Naive thymus-derived CD4-positive, alpha-beta T cell (primary cell): ENCODE measurements around the gene NT5C. TPM values are rescaled to one million over a fixed set of nuclear protein-coding genes. Genes with fewer than 3 reads are reported as not detected.
A peak's percentile ranks its signal among the peaks of the same experiment; 100 is the strongest.

ENCODE experiments used
- ATAC-seq: fragments of 150-1000 bp; cut with Tn5 transposase; 2 replicates; pipeline ENCODE4 v1.10.0; 2021; ENCODE audit warnings: mild to moderate bottlenecking, moderate library complexity
- CTCF ChIA-PET: fragments of 350-600 bp; sonication (Branson Sonifier 250); formaldehyde crosslinking; loops from one replicate; lab custom pipeline; 2021; ENCODE audit warnings: antibody characterized with exemption; lab: Charles Lee
- POLR2A ChIA-PET: fragments of 350-600 bp; sonication (Branson Sonifier 250); formaldehyde crosslinking; loops from one replicate; lab custom pipeline; 2021; ENCODE audit warnings: antibody characterized with exemption, inconsistent platforms; lab: Charles Lee
- DNase-seq, 9 donors: peaks; one replicate each; pipeline versions ENCODE4 v3.0.0 to v3.0.0-alpha.2; 2020 to 2022; ENCODE audit warnings: mixed read lengths in 1 of 9
- H3K27ac ChIP-seq: one replicate; pipeline ENCODE4 v1.7.0; 2013; ENCODE audit warnings: mild to moderate bottlenecking, low read depth, low read length, moderate library complexity
- H3K27me3 ChIP-seq, 2 donors: one replicate each; pipeline ENCODE4 v1.7.0; 2013; ENCODE audit warnings: low read length in 2 of 2, mild to moderate bottlenecking in 2 of 2, moderate library complexity in 2 of 2; ENCODE audit not compliant: control insufficient read depth in 2 of 2, insufficient read depth in 2 of 2
- H3K36me3 ChIP-seq, 3 experiments: 1 replicate in 2 of 3; 2 replicates in 1 of 3; pipeline ENCODE4 v1.7.0; 2013; ENCODE audit warnings: low read length in 3 of 3, mild to moderate bottlenecking in 3 of 3, moderate library complexity in 1 of 3; ENCODE audit not compliant: insufficient read depth in 3 of 3, control insufficient read depth in 2 of 3
- H3K4me1 ChIP-seq, 2 donors: one replicate each; pipeline ENCODE4 v1.7.0; 2013; ENCODE audit warnings: low read length in 2 of 2, mild to moderate bottlenecking in 2 of 2, moderate library complexity in 1 of 2; ENCODE audit not compliant: control insufficient read depth in 2 of 2, insufficient read depth in 2 of 2
- H3K4me3 ChIP-seq: 2 replicates; pipeline ENCODE4 v1.7.0; 2013; ENCODE audit warnings: mild to moderate bottlenecking, low read length
- H3K9me3 ChIP-seq, 3 experiments: 1 replicate in 2 of 3; 2 replicates in 1 of 3; pipeline ENCODE4 v1.7.0; 2013; ENCODE audit warnings: low read length in 3 of 3; ENCODE audit not compliant: control insufficient read depth in 2 of 3
- H3K27ac Mint-ChIP-seq, 9 donors: one replicate each; pipeline ENCODE4 v1.8.0; 2020 to 2022; ENCODE audit warnings: mixed read lengths in 9 of 9, mild to moderate bottlenecking in 8 of 9, moderate library complexity in 5 of 9, inconsistent platforms in 2 of 9
- H3K27me3 Mint-ChIP-seq, 5 donors: one replicate each; pipeline ENCODE4 v1.8.0; 2021 to 2022; ENCODE audit warnings: mixed read lengths in 5 of 5, mild to moderate bottlenecking in 1 of 5
- H3K36me3 Mint-ChIP-seq, 5 donors: one replicate each; pipeline ENCODE4 v1.8.0; 2020 to 2022; ENCODE audit warnings: mixed read lengths in 5 of 5, mild to moderate bottlenecking in 3 of 5, inconsistent platforms in 1 of 5
- H3K4me1 Mint-ChIP-seq, 7 donors: one replicate each; pipeline ENCODE4 v1.8.0; 2020 to 2022; ENCODE audit warnings: mixed read lengths in 7 of 7, mild to moderate bottlenecking in 3 of 7, inconsistent platforms in 1 of 7
- H3K4me3 Mint-ChIP-seq, 10 donors: one replicate each; pipeline ENCODE4 v1.8.0; 2020 to 2022; ENCODE audit warnings: mild to moderate bottlenecking in 10 of 10, mixed read lengths in 10 of 10, moderate library complexity in 6 of 10, inconsistent platforms in 2 of 10
- H3K9me3 Mint-ChIP-seq, 11 donors: one replicate each; pipeline ENCODE4 v1.8.0; 2020 to 2022; ENCODE audit warnings: mixed read lengths in 11 of 11, mild to moderate bottlenecking in 4 of 11, inconsistent platforms in 1 of 11, moderate library complexity in 1 of 11
- intact Hi-C, 2 donors: fragments of 100-400 bp; cut with micrococcal nuclease; formaldehyde crosslinking; loops; one replicate each; pipeline ENCODE4 v1.15.1; 2023
- polyA plus RNA-seq, 2 donors: library from polyadenylated mRNA; unstranded; fragments of 300-500 nt; fragmentation: Illumina TruSeq; gene quantifications; one replicate each; pipeline ENCODE4 v1.2.3, GENCODE V29; 2021
- total RNA-seq, 6 experiments: library from RNA in 5 of 6; stranded (reverse) in 5 of 6; gene quantifications; 1 replicate in 5 of 6; 2 replicates in 1 of 6; pipeline ENCODE4 v1.2.3 and lab custom pipeline; 2021 to 2026

NT5C gene
- total and polyA plus RNA-seq, 7 experiments from 2014 or later: 23.4 to 54.8 (median 35.9) TPM

- no peaks in the 10 kb centered on the region for H3K9me3 Mint-ChIP-seq
These were observed 17.6 kb downstream of the NT5C start for GRCh38 chr17:75113798-75114551.

GRCh38 chr17:75111777-75112335, 19.7 kb downstream of the NT5C start:
- Histone ChIP-seq H3K4me3 (no peak overlapping the region), H3K27ac (no peak overlapping the region), H3K36me3 (peaks cover 0 to 4% (median 0%) of the 10 kb centered on the region in 3 experiments), H3K27me3 (no peaks in the 10 kb centered on the region), H3K9me3 (no peaks in the 10 kb centered on the region), H3K4me1 (peaks cover 23 to 25% of the 10 kb centered on the region in 2 donors)
- DNase-seq (no peak), ATAC-seq (no peak)
- peaks cover 27 to 49% (median 38%) of the 10 kb centered on the region in 7 donors for H3K4me1 Mint-ChIP-seq
- H3K36me3 Mint-ChIP-seq: peaks cover 5 to 21% (median 7%) of the 10 kb centered on the region in 5 donors
- CTCF ChIA-PET: interaction anchor here (0.6 to 9.3 kb wide), 12 partner anchors 14 to 441 kb away, joined by 3 to 136 read pairs (median 5); partner anchors contain the start of gene NUP85
- H3K27ac Mint-ChIP-seq: peak overlapping the region; percentile 4 to 91 (median 66)
- POLR2A ChIA-PET: interaction anchor here (0.6 to 3.0 kb wide), 10 partner anchors 19 to 139 kb away, joined by 3 to 17 read pairs (median 3); no protein-coding TSS in a partner anchor
- intact Hi-C loops: loop anchor here in 1 of 2 donors (5.0 kb wide), 2 partner anchors 150 to 300 kb away; no protein-coding TSS in a partner anchor
- no peaks in the 10 kb centered on the region for H3K27me3 Mint-ChIP-seq
- H3K4me3 Mint-ChIP-seq: peak overlapping the region in 9 of 10 donors; percentile 61 to 89 (median 75)
- H3K9me3 Mint-ChIP-seq: no peaks in the 10 kb centered on the region

More at GRCh38 chr17:75113798-75114551, 17.6 kb downstream of the NT5C start:
- peak overlapping the region; percentile 81 to 96 (median 91) for H3K27ac Mint-ChIP-seq
- peaks cover 0 to 13% (median 0%) of the 10 kb centered on the region in 3 experiments for H3K36me3 ChIP-seq
- H3K27me3 Mint-ChIP-seq: no peaks in the 10 kb centered on the region
- peaks cover 19 to 20% of the 10 kb centered on the region in 2 donors for H3K4me1 ChIP-seq
- peaks cover 27 to 46% (median 37%) of the 10 kb centered on the region in 7 donors for H3K4me1 Mint-ChIP-seq
- H3K27me3 ChIP-seq: no peaks in the 10 kb centered on the region
- CTCF ChIA-PET: interaction anchor here (0.7 to 9.3 kb wide), 42 partner anchors 8 to 424 kb away, joined by 3 to 136 read pairs (median 4); partner anchors contain the start of genes CDR2L, MIF4GD, MRPL58 and NT5C
- peaks cover 5 to 22% (median 12%) of the 10 kb centered on the region in 5 donors for H3K36me3 Mint-ChIP-seq
- H3K9me3 ChIP-seq: no peaks in the 10 kb centered on the region
- POLR2A ChIA-PET: interaction anchor here (0.6 to 3.0 kb wide), 32 partner anchors 10 to 157 kb away, joined by 3 to 16 read pairs (median 5); partner anchors contain the start of genes GGA3, JPT1, MIF4GD and MRPL58
- ATAC-seq (peak; percentile 85), DNase-seq (peak; percentile 69 to 94 (median 87))
- H3K4me3 Mint-ChIP-seq: peak overlapping the region; percentile 82 to 96 (median 89)
- H3K4me3 ChIP-seq: peak overlapping the region; percentile 75
- intact Hi-C loops: loop anchor here (1.0 to 5.0 kb wide), 13 partner anchors 10 to 298 kb away; partner anchors contain the start of genes JPT1 (in 2 of the 2), NT5C (in 2 of the 2) and MIF4GD (in 1 of the 2)
- peak overlapping the region; percentile 71 for H3K27ac ChIP-seq

- peaks cover 23 to 25% of the 10 kb centered on the region in 2 donors for H3K4me1 ChIP-seq
- H3K27me3 ChIP-seq: no peaks in the 10 kb centered on the region
- peak overlapping the region; percentile 72 to 94 (median 89) for H3K4me3 Mint-ChIP-seq
- no peaks in the 10 kb centered on the region for H3K9me3 ChIP-seq
- no peaks in the 10 kb centered on the region for H3K27me3 Mint-ChIP-seq
- peaks cover 5 to 21% (median 7%) of the 10 kb centered on the region in 5 donors for H3K36me3 Mint-ChIP-seq
- peak overlapping the region; percentile 75 for H3K27ac ChIP-seq
- CTCF ChIA-PET: interaction anchor here (0.6 to 9.3 kb wide), 11 partner anchors 9 to 99 kb away, joined by 3 to 136 read pairs (median 3); partner anchors contain the start of genes NT5C and NUP85
- no peak for DNase-seq
- intact Hi-C loops: loop anchor here in 1 of 2 donors (1.0 to 5.0 kb wide), 4 partner anchors 21 to 302 kb away; partner anchors contain the start of gene NT5C
- peak overlapping the region; percentile 81 for H3K4me3 ChIP-seq
- H3K9me3 Mint-ChIP-seq: no peaks in the 10 kb centered on the region
- H3K36me3 ChIP-seq: no peaks in the 10 kb centered on the region
- peaks cover 27 to 46% (median 39%) of the 10 kb centered on the region in 7 donors for H3K4me1 Mint-ChIP-seq
- peak overlapping the region; percentile 68 to 93 (median 81) for H3K27ac Mint-ChIP-seq
- no peak for ATAC-seq
- POLR2A ChIA-PET: interaction anchor here (0.5 to 2.6 kb wide), 18 partner anchors 11 to 656 kb away, joined by 3 to 19 read pairs (median 4); partner anchors contain the start of genes MRPL58, NT5C, NUP85 and SLC16A5
These were observed 21.2 kb downstream of the NT5C start for GRCh38 chr17:75110234-75110937.

GRCh38 chr17:75109407-75110233, 21.9 kb downstream of the NT5C start, which contains the start of gene ARMC7:
TSS of gene ARMC7 (plus strand) at chr17:75109969. CDS start at chr17:75110289, 320 bp downstream.
- Histone ChIP-seq H3K4me3 (peak within 1 kb of the TSS; percentile 81), H3K36me3 (no peaks in the 10 kb centered on the region), H3K9me3 (no peaks in the 10 kb centered on the region), H3K27me3 (no peaks in the 10 kb centered on the region), H3K27ac (peak within 1 kb of the TSS; percentile 75), H3K4me1 (peaks cover 19 to 20% of the 10 kb centered on the region in 2 donors)
- peaks cover 5 to 17% (median 7%) of the 10 kb centered on the region in 5 donors for H3K36me3 Mint-ChIP-seq
- peak within 1 kb of the TSS; percentile 68 to 93 (median 85) for H3K27ac Mint-ChIP-seq
- peaks cover 21 to 41% (median 34%) of the 10 kb centered on the region in 7 donors for H3K4me1 Mint-ChIP-seq
- H3K4me3 Mint-ChIP-seq: peak within 1 kb of the TSS; percentile 72 to 94 (median 89)
- intact Hi-C loops: loop anchor here (1.0 to 5.0 kb wide), 12 partner anchors 22 to 303 kb away; partner anchors contain the start of genes NT5C (in 2 of the 2), ATP5PD (in 1 of the 2), GRB2 (in 1 of the 2) and JPT1 (in 1 of the 2)
- peak; percentile 90 for ATAC-seq
- H3K27me3 Mint-ChIP-seq: no peaks in the 10 kb centered on the region
- POLR2A ChIA-PET: interaction anchor here (0.5 to 2.6 kb wide), 18 partner anchors 12 to 656 kb away, joined by 3 to 19 read pairs (median 4); partner anchors contain the start of genes MRPL58, NT5C, NUP85 and SLC16A5
- no peaks in the 10 kb centered on the region for H3K9me3 Mint-ChIP-seq
- CTCF ChIA-PET: interaction anchor here (1.0 to 9.3 kb wide), 4 partner anchors 22 to 93 kb away, joined by 3 to 136 read pairs (median 4); partner anchors contain the start of genes NT5C and NUP85
- DNase-seq: peak; percentile 79 to 96 (median 86)

GRCh38 chr17:75109046-75109406, 22.5 kb downstream of the NT5C start:
- Histone ChIP-seq H3K9me3 (no peaks in the 10 kb centered on the region), H3K4me3 (peak overlapping the region; percentile 81), H3K27me3 (no peaks in the 10 kb centered on the region), H3K4me1 (peaks cover 16 to 19% of the 10 kb centered on the region in 2 donors), H3K27ac (peak overlapping the region; percentile 75), H3K36me3 (no peaks in the 10 kb centered on the region)
- ATAC-seq (no peak), DNase-seq (peak in 1 of 9 donors; percentile 27)
- intact Hi-C loops: loop anchor here (1.0 to 5.0 kb wide), 9 partner anchors 22 to 296 kb away; partner anchors contain the start of genes ATP5PD (in 1 of the 2), GRB2 (in 1 of the 2), JPT1 (in 1 of the 2) and KCTD2 (in 1 of the 2)
- Mint-ChIP-seq H3K27me3 (no peaks in the 10 kb centered on the region), H3K4me1 (peaks cover 15 to 35% (median 28%) of the 10 kb centered on the region in 7 donors), H3K27ac (peak overlapping the region in 8 of 9 donors; percentile 66 to 91 (median 76)), H3K36me3 (peaks cover 5 to 15% (median 7%) of the 10 kb centered on the region in 5 donors), H3K4me3 (peak overlapping the region; percentile 72 to 94 (median 88)), H3K9me3 (no peaks in the 10 kb centered on the region)
- POLR2A ChIA-PET: interaction anchor here (0.5 to 2.6 kb wide), 14 partner anchors 12 to 321 kb away, joined by 3 to 19 read pairs (median 4); partner anchors contain the start of genes MRPL58, NT5C, NUP85 and SLC16A5
- CTCF ChIA-PET: interaction anchor here (9.3 kb wide), 1 partner anchor 94 kb away, joined by 136 read pairs; the partner anchor contains the start of gene NUP85
